Right atrium auricular region (tissue), 2 donors: ENCODE data around the gene SLC29A2. TPM values are rescaled to one million over a fixed set of nuclear protein-coding genes. Genes with fewer than 3 reads are reported as not detected.
A peak's percentile ranks its signal among the peaks of the same experiment; 100 is the strongest.

Source experiments
- DNase-seq: peaks from one replicate; pipeline ENCODE4 v3.0.0-alpha.2; 2019; ENCODE audit warnings: low spot score
- H3K27ac ChIP-seq, 2 donors: fragments of 200-600 bp; sonication (generic); 1 replicate in 1 of 2; 2 replicates in 1 of 2; pipeline ENCODE4 v1.5.1; 2016 to 2019
- H3K27me3 ChIP-seq, 2 donors: fragments of 200-600 bp; sonication (generic); one replicate each; pipeline versions ENCODE4 v1.5.1 to v1.6.0; 2017 to 2019
- H3K36me3 ChIP-seq: fragments of 200-600 bp; sonication (generic); one replicate; pipeline ENCODE4 v1.5.1; 2016
- H3K4me1 ChIP-seq, 2 donors: fragments of 200-600 bp; sonication (generic); one replicate each; pipeline versions ENCODE4 v1.5.1 to v1.6.0; 2017 to 2019
- H3K4me3 ChIP-seq, 2 donors: fragments of 200-600 bp; sonication (generic); 1 replicate in 1 of 2; 2 replicates in 1 of 2; pipeline ENCODE4 v1.5.1; 2017 to 2019; ENCODE audit warnings: mild to moderate bottlenecking in 1 of 2, moderate library complexity in 1 of 2
- H3K9me3 ChIP-seq, 2 donors: fragments of 200-600 bp; sonication (generic); one replicate each; pipeline ENCODE4 v1.5.1; 2019
- CTCF ChIP-seq, 2 donors: fragments of 200-600 bp; sonication (generic); IDR thresholded peaks; one replicate each; pipeline ENCODE4 v1.5.1; 2019; ENCODE audit warnings: antibody characterized with exemption in 2 of 2
- total RNA-seq, 2 donors: library from RNA; depleted of rRNA; stranded (reverse); fragments of >200 nt; gene quantifications; one replicate each; pipeline ENCODE4 v1.1.0, GENCODE V29; 2016

The SLC29A2 gene
- total RNA-seq, 2 donors from 2014 or later = 16.9 to 19.9 TPM

GRCh38 chr11:66329165-66329673 is 42.3 kb downstream of the SLC29A2 start:
- H3K27ac ChIP-seq = no peak overlapping the region
- no peak for DNase-seq
- H3K36me3 ChIP-seq = no peaks in the 10 kb centered on the region
- no peak for TF ChIP-seq CTCF (IDR thresholded peaks at IDR 0.05)
- H3K4me1 ChIP-seq = peaks cover 4 to 39% of the 10 kb centered on the region in 2 donors
- H3K4me3 ChIP-seq = no peak overlapping the region
- H3K9me3 ChIP-seq = no peaks in the 10 kb centered on the region
- no peaks in the 10 kb centered on the region for H3K27me3 ChIP-seq

DNA sequence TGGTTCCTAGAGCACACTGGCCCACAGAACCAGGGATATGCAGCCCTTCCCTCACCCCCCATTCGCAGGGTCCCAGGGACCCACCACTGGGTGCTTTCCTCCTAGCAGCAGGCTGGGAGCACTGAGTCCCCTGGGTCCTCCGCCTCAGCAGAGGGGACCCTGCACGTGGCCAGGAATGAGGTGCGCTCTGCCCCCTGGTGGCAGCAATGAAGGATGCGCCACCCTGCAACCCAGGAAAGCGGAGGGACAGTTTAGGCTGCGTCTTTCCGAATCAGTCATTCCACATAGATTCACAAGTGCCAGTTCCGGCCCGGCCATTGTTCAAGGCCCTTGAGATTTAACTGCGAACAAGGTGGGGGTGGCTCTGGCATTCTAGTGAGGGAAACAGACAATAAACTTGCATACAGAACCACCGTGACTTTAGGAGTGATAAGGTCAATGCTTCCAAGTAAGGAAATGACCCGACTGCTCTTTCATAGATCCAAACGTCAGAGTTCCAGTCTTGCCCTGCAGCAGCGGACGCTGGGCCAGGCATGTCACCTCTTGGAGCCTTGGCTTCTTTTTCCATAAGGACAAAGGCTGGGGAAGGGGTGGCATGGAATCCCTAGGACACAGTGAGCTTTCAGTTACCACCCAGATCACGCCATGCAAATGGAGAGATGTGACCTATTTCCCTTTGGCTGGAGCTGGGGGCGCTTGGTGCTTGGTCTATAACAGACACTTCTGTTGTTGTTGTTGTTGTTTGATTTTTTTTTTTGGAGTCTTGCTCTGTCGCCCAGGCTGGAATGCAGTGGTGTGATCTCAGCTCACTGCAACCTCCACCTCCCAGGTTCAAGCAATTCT is 43.0 kb downstream of the SLC29A2 start:
- Histone ChIP-seq H3K4me1 (peaks cover 4 to 39% of the 10 kb centered on the region in 2 donors), H3K27ac (peak overlapping the region; percentile 15 to 87), H3K36me3 (no peaks in the 10 kb centered on the region), H3K9me3 (no peaks in the 10 kb centered on the region), H3K27me3 (no peaks in the 10 kb centered on the region), H3K4me3 (peak overlapping the region in 1 of 2 donors; percentile 18)
- TF ChIP-seq CTCF (IDR thresholded peaks at IDR 0.05) = peak; percentile 88 to 95
- peak; percentile 89 for DNase-seq

DNA sequence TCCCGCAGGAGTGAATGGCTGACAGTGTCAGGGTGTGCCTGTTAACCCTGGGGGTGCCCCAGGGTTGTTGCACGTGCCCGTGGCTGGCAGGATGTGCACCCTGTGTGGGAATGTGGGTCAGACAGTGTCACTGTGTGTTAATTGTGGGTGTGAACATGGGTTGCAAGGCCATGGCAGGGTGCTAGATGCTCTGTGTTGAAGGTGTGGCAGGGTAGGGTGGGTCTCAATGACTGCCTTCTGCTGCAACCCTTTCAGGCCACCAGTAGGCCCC is 43.6 kb downstream of the SLC29A2 start:
- DNase-seq = no peak
- no peaks in the 10 kb centered on the region for H3K36me3 ChIP-seq
- no peak for TF ChIP-seq CTCF (IDR thresholded peaks at IDR 0.05)
- no peaks in the 10 kb centered on the region for H3K9me3 ChIP-seq
- H3K4me3 ChIP-seq = no peak overlapping the region
- peaks cover 4 to 39% of the 10 kb centered on the region in 2 donors for H3K4me1 ChIP-seq
- peak overlapping the region; percentile 15 to 87 for H3K27ac ChIP-seq
- no peaks in the 10 kb centered on the region for H3K27me3 ChIP-seq

DNA sequence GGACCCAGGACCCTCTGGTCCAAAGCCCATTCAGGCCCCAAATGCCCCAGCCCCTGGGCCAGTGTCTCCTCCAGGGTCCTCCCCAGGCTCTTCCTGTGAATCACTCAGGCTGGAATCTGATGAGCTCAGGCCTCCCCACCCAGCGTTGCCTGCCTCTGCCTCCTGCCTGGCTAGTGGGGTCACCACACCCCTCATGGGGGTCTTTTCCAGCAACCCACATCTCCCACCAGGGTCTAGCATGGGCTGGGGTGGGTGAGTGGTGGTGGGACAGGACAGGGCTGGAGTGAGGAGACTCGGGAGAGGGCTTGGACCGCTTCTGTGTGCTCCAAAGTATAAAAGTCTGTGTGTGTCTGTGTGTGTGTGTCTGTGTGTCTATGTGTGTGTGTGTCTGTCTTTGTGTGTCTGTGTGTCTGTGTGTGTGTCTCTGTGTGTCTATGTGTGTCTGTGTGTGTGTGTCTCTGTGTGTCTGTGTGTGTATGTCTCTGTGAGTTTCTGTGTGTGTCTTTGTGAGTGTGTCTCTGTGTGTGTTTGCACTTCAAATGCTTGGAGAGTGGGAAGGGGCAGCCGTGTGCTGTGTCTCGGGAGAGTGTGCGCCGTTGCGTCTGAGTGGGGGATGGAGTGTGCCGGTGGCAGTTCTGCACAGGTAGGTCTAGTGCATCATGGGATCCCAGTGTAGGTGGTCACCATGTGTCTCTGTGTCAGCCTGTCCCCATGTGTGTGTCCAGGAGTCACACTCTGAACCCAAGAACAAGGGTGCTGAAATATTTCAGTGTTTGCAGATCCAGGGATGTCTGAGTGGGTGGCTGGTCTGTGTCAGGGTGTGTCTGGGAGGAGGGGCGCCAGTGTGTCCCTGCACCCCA is 44.2 kb downstream of the SLC29A2 start:
- no peak overlapping the region for H3K4me3 ChIP-seq
- no peaks in the 10 kb centered on the region for H3K27me3 ChIP-seq
- no peak for DNase-seq
- no peak for TF ChIP-seq CTCF (IDR thresholded peaks at IDR 0.05)
- H3K27ac ChIP-seq = peak overlapping the region; percentile 79 to 87
- H3K9me3 ChIP-seq = no peaks in the 10 kb centered on the region
- H3K36me3 ChIP-seq = no peaks in the 10 kb centered on the region
- peaks cover 4 to 39% of the 10 kb centered on the region in 2 donors for H3K4me1 ChIP-seq

DNA sequence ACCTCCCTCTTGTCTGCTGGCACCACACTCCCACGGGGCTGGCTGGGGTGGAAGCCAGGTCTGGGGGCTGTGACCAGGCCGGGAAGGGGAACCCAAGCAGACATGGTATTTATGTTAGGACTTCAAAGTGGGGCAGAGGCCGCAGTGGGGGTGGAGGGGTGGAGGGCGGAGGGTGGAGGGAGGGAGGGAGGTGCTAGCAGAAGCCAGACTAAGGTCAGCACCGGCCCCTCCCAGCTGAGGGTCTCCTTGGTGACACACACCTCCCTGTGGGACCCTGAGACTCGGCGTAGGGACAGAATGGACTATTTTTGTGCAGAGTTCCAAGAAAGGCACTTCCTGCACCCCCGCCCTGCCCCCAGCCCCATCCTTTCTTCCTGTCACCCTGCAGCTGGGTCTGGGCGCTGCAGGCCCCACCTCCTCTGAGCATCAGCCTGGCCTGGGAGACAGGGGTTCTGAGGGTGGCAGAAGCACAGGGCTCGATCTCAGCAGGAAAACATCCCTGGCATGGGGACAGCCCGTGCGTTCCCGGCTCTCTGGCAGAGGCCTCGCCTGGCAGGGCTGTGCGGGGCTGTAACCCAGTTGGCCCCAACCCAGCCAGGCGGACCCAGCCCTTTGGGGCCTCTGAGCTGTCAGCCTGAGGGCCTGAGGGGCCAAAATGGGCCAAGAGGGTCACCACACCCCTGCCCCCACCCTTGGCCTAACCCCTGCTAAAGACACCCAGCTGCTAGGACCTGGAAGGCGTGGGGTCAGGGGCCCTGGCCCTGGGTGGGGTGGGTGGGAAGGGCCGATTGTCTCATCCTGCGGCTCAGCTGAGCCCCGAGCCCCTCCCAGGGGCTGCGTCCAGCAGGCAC is 45.1 kb downstream of the SLC29A2 start:
- Histone ChIP-seq H3K9me3 (no peaks in the 10 kb centered on the region), H3K36me3 (no peaks in the 10 kb centered on the region), H3K27me3 (no peaks in the 10 kb centered on the region), H3K4me1 (peaks cover 4 to 39% of the 10 kb centered on the region in 2 donors), H3K4me3 (no peak overlapping the region), H3K27ac (peak overlapping the region; percentile 79 to 87)
- no peak for DNase-seq
- TF ChIP-seq CTCF (IDR thresholded peaks at IDR 0.05) = no peak
